GM12873 (cell line): ENCODE data around the gene SCN10A.

Source experiments
- TF ChIP-seq, protein P1 (sequence below): IDR thresholded peaks from 2 replicates; pipeline ENCODE4 v1.5.1; 2012; ENCODE audit warnings: low read depth, mild to moderate bottlenecking, moderate library complexity, low read length, control low read depth; ENCODE audit not compliant: insufficient read depth; ENCODE audit errors: missing control alignments

The SCN10A gene

DNA sequence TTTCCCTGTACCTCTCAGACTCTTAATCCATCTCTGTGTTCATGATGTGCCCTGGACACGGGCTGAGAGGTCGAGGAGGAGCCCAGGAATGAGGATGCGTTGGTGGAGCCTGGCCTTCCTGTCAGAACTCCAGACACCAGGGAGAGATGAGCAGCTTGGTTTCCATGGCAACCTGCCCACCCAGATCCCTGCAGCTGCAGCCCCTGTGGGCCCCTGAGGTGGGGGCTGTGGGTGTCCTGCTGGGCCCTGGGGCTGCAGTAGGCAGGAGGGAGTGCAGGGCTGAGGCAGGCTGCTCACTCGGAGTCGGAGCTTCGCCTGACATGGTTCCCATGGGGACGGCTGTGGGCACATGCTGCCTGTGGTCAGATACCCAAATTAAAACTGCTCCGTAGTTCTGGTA, 7.7 kb upstream of the SCN10A start:
- TF ChIP-seq, protein P1, sequence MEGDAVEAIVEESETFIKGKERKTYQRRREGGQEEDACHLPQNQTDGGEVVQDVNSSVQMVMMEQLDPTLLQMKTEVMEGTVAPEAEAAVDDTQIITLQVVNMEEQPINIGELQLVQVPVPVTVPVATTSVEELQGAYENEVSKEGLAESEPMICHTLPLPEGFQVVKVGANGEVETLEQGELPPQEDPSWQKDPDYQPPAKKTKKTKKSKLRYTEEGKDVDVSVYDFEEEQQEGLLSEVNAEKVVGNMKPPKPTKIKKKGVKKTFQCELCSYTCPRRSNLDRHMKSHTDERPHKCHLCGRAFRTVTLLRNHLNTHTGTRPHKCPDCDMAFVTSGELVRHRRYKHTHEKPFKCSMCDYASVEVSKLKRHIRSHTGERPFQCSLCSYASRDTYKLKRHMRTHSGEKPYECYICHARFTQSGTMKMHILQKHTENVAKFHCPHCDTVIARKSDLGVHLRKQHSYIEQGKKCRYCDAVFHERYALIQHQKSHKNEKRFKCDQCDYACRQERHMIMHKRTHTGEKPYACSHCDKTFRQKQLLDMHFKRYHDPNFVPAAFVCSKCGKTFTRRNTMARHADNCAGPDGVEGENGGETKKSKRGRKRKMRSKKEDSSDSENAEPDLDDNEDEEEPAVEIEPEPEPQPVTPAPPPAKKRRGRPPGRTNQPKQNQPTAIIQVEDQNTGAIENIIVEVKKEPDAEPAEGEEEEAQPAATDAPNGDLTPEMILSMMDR = no peak

DNA sequence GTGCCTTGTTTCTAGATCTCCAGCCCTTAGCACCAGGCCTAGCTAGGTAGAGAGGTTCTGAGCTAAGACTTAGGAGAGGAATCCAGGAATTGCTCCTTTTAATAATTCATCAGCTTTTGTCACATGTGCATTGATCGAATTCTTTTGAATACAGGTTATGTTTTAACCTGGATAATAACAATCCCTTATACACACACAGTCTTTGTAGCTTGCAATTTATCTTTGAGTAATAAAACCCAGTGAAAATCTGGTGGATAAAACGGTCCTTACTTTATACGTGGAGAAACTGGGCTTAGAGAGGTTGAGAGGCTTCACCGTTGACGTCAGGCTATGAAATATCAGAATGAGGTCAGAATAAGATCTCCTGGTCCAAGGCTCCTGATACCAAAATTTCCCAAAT, 7.2 kb upstream of the SCN10A start:
- TF ChIP-seq, protein P1 = no peak

DNA sequence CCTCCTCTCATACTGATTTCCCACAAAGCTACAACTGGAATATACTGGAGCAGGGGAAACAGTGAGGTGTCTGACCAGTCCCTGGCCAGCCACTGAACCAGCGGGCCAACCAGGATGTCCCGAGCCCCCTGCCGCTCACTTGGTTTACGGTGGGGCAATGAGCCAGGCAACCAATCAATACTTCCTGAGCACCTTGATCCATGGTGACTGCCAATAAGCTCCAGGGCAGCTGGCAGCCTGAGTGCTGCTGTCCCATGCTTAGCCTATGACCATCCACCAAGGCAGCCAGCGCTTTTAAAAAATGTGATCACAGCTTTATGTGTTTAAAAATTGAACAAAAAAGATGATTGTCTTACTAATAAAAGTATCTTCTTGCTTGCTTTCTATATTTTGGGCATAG, 4.2 kb downstream of the SCN10A start:
- TF ChIP-seq, protein P1 = no peak

DNA sequence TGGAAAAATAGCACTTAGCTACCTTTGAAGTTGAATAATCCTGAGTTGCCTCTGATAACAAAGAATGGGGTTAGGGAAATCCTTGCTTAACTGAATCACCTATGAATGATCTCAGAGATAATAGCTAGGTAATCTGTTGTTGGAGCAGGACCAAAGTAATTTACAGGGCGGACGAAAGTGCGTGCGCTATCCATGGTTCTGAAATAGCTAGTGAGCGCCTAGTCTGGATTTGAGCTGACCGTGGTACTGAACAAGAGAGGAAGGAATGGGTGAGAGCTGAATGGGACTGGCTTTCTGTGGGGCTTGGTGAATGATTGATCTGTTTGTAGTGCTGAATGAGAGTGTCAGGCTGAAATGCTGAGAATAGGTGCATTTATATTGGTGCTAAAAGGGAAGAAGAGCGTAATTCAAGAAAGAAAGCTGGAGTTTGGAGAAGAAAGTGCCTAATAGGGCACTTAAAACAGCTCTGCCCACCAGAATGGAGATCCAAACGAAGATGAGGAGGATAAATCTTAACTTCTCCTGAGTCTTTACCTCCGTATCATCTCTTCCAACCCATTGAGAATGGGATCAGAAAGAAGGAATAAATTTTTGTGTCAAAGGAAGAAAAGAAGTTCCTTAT, 10.1 kb downstream of the SCN10A start:
- TF ChIP-seq, protein P1 = no peak

DNA sequence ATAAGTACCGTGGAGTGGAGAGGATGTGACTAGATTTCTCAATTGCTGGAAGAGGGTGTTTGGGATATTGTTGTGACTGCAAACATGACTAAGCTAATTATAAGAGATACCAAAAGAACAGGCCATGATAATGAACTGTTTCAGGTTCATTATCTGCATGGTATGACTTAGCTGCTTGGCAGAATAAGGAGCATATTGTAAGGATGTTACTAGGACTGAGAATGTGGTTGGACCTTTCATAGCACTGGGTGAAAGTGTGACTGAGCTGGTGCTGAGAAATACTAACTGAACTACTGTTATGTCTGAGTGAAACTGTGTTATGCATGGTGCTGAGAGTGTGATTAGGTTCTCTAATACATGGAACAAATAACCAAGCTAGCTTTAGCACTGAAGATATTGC, 11.0 kb downstream of the SCN10A start:
- TF ChIP-seq, protein P1 = no peak

DNA sequence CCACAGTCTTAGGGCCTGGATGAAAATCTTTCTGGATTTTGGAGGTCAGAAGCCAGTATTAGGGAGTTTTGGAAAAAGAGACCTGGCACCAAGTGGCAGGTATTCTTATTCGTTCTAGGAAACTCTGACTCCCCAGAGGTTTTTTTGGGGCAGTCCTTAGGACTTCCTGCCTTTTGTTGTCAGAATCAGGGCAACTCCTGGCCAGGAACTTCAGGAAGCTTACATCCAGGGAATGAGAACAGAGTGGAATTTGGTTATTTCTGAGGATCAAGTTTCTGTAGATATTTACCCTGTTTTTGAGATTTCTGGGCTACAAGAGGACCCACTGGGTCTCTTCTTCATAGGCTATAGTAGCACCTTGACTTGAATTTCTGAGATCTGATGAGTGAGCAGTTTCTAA, 15.5 kb downstream of the SCN10A start:
- TF ChIP-seq, protein P1 = no peak

DNA sequence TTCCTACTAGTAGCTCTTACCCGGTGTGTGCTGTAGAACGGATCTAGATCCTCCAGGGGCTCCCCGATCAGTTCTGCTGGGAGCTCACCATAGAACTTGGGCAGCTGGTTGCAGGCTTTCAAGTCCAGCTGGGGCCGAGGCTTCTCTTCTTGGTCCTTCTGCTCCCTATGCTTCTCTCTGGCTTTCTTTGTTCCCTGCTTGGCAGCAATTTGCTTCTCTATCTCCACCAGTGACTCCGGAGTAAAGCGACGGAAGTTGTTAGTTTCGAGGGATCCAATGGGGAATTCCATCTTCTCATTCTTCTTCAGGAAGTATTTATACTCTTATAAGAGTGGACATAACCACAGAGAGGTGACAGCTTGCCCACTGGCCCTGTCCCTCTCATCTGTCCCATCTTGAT, 22.3 kb downstream of the SCN10A start:
- TF ChIP-seq, protein P1 = no peak

DNA sequence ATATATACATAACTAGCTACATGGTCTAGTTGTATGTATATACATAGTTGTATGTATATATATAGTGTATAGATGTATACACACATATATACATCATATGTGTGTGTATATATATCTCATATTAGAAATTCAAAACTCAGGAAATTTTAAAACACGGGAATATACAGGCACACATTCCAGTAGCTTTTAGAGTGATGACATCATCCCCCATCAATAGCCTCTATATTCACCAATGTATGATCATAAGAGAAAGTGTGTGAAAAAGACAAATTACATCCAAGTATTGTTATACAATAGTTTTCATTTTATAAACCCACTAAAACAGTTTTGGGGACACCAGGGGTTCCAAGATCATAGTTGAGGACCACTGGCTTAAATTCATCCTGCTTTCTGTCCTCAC, 23.0 kb downstream of the SCN10A start:
- TF ChIP-seq, protein P1 = no peak
